ENCODE results near the gene SLC46A1. TPM values are rescaled to one million over a fixed set of nuclear protein-coding genes. Genes with fewer than 3 reads are reported as not detected.

The SLC46A1 gene
- polyA plus RNA-seq, 4 donors: 11.0 to 147 (median 60.8) TPM

GRCh38 chr17:28370035-28370743 is 35.8 kb downstream of the SLC46A1 start, which contains the start of gene VTN:
Gene VTN (minus strand): TSS chr17:28370307. CDS start chr17:28370203, 104 bp downstream.
- Histone ChIP-seq H3K4me3 (ENCODE audit: low read depth in 1 of 3, low read length in 3 of 3) (peak within 1 kb of the TSS in 1 of 3 donors; percentile 6), H3K27me3 (ENCODE audit: control insufficient read depth in 3 of 3, insufficient read depth in 3 of 3, low read length in 3 of 3) (peaks cover 0 to 5% (median 0%) of the 10 kb centered on the region in 3 donors), H3K9me3 (ENCODE audit: control insufficient read depth in 2 of 2, insufficient read depth in 1 of 2, low read depth in 1 of 2, low read length in 1 of 2) (no peaks in the 10 kb centered on the region), H3K36me3 (ENCODE audit: control insufficient read depth in 3 of 3, insufficient read depth in 2 of 3, low read depth in 1 of 3, low read length in 3 of 3) (peaks cover 0 to 14% (median 0%) of the 10 kb centered on the region in 3 donors), H3K27ac (ENCODE audit: low read depth in 1 of 3, low read length in 2 of 3) (peak within 1 kb of the TSS in 2 of 3 donors; percentile 50 to 60), H3K4me1 (ENCODE audit: control insufficient read depth in 3 of 3, insufficient read depth in 2 of 3, low read depth in 1 of 3, low read length in 2 of 3) (peaks cover 0 to 48% (median 9%) of the 10 kb centered on the region in 3 donors)
- DNase-seq (peak; percentile 65 to 82), FAIRE-seq (no peak)
- whole genome bisulfite sequencing, 3 donors: 13 to 29% (median 28%) methylated on average over 8 of the region's 8 CpGs

- H3K4me3 ChIP-seq (ENCODE audit: low read depth in 1 of 3, low read length in 3 of 3): no peak overlapping the region
- peak overlapping the region in 1 of 3 donors; percentile 50 for H3K27ac ChIP-seq (ENCODE audit: low read depth in 1 of 3, low read length in 2 of 3)
- no peaks in the 10 kb centered on the region for H3K9me3 ChIP-seq (ENCODE audit: control insufficient read depth in 2 of 2, insufficient read depth in 1 of 2, low read depth in 1 of 2, low read length in 1 of 2)
- DNase-seq (no peak), FAIRE-seq (no peak)
- peaks cover 0 to 48% (median 9%) of the 10 kb centered on the region in 3 donors for H3K4me1 ChIP-seq (ENCODE audit: control insufficient read depth in 3 of 3, insufficient read depth in 2 of 3, low read depth in 1 of 3, low read length in 2 of 3)
- 42 to 68% (median 63%) methylated on average over 10 of the region's 10 CpGs for WGBS, 3 donors
- H3K36me3 ChIP-seq (ENCODE audit: control insufficient read depth in 3 of 3, insufficient read depth in 2 of 3, low read depth in 1 of 3, low read length in 3 of 3): peaks cover 0 to 18% (median 0%) of the 10 kb centered on the region in 3 donors
- peaks cover 0 to 5% (median 0%) of the 10 kb centered on the region in 3 donors for H3K27me3 ChIP-seq (ENCODE audit: control insufficient read depth in 3 of 3, insufficient read depth in 3 of 3, low read length in 3 of 3)
These were observed 36.4 kb downstream of the SLC46A1 start for GRCh38 chr17:28369684-28370034.

DNA sequence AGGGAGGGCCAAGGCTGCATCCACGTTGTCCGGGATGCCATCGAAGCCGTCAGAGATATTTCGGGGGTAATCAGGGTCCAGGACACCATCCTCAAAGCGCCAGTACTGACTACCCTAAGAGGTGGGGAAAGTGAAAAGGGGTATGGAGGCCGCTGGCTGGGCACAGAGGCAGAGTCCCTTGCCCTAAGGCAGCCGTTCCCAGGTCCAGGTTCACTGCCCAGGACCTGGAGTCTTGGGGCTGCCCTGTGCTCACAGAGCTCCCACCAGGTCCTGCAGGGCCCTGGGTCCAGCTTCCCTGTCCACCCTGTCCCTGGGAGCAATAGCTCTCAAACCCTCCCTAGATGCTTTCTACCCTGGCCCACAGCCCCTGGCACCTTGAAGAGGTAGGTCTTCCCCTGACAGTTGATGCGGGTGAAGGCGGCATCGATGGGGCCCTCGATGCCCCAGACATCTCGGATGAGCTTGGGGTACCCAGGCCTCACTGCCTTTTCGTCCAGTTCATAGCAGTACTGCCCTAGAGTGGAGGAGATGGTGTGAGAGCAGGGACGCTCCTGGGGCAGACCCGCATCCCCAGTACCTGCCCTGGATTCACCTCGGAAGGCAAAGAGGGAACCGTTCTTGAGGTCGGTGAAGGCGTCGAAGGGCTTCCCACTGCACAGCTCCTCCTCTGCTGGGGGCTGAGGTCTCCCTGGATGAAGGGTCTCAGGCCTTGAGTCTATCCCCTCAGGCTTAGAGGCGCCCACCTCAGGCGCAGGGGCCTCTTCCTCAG is 36.9 kb downstream of the SLC46A1 start:
- H3K4me1 ChIP-seq (ENCODE audit: control insufficient read depth in 3 of 3, insufficient read depth in 2 of 3, low read depth in 1 of 3, low read length in 2 of 3): peaks cover 0 to 48% (median 9%) of the 10 kb centered on the region in 3 donors
- DNase-seq (no peak), FAIRE-seq (no peak)
- peaks cover 0 to 24% (median 4%) of the 10 kb centered on the region in 3 donors for H3K36me3 ChIP-seq (ENCODE audit: control insufficient read depth in 3 of 3, insufficient read depth in 2 of 3, low read depth in 1 of 3, low read length in 3 of 3)
- WGBS, 3 donors: 88 to 94% (median 93%) methylated on average over 23 of the region's 23 CpGs
- no peak overlapping the region for H3K4me3 ChIP-seq (ENCODE audit: low read depth in 1 of 3, low read length in 3 of 3)
- peaks cover 0 to 5% (median 0%) of the 10 kb centered on the region in 3 donors for H3K27me3 ChIP-seq (ENCODE audit: control insufficient read depth in 3 of 3, insufficient read depth in 3 of 3, low read length in 3 of 3)
- H3K27ac ChIP-seq (ENCODE audit: low read depth in 1 of 3, low read length in 2 of 3): no peak overlapping the region
- no peaks in the 10 kb centered on the region for H3K9me3 ChIP-seq (ENCODE audit: control insufficient read depth in 2 of 2, insufficient read depth in 1 of 2, low read depth in 1 of 2, low read length in 1 of 2)

GRCh38 chr17:28368306-28368831 is 37.6 kb downstream of the SLC46A1 start:
- no peak overlapping the region for H3K4me3 ChIP-seq (ENCODE audit: low read depth in 1 of 3, low read length in 3 of 3)
- peaks cover 0 to 48% (median 9%) of the 10 kb centered on the region in 3 donors for H3K4me1 ChIP-seq (ENCODE audit: control insufficient read depth in 3 of 3, insufficient read depth in 2 of 3, low read depth in 1 of 3, low read length in 2 of 3)
- DNase-seq: peak; percentile 20 to 48
- no peak overlapping the region for H3K27ac ChIP-seq (ENCODE audit: low read depth in 1 of 3, low read length in 2 of 3)
- WGBS, 3 donors: 42 to 68% (median 55%) methylated on average over 5 of the region's 5 CpGs
- peaks cover 0 to 5% (median 0%) of the 10 kb centered on the region in 3 donors for H3K27me3 ChIP-seq (ENCODE audit: control insufficient read depth in 3 of 3, insufficient read depth in 3 of 3, low read length in 3 of 3)
- peaks cover 0 to 31% (median 4%) of the 10 kb centered on the region in 3 donors for H3K36me3 ChIP-seq (ENCODE audit: control insufficient read depth in 3 of 3, insufficient read depth in 2 of 3, low read depth in 1 of 3, low read length in 3 of 3)
- H3K9me3 ChIP-seq (ENCODE audit: control insufficient read depth in 2 of 2, insufficient read depth in 1 of 2, low read depth in 1 of 2, low read length in 1 of 2): no peaks in the 10 kb centered on the region
- no peak for FAIRE-seq

DNA sequence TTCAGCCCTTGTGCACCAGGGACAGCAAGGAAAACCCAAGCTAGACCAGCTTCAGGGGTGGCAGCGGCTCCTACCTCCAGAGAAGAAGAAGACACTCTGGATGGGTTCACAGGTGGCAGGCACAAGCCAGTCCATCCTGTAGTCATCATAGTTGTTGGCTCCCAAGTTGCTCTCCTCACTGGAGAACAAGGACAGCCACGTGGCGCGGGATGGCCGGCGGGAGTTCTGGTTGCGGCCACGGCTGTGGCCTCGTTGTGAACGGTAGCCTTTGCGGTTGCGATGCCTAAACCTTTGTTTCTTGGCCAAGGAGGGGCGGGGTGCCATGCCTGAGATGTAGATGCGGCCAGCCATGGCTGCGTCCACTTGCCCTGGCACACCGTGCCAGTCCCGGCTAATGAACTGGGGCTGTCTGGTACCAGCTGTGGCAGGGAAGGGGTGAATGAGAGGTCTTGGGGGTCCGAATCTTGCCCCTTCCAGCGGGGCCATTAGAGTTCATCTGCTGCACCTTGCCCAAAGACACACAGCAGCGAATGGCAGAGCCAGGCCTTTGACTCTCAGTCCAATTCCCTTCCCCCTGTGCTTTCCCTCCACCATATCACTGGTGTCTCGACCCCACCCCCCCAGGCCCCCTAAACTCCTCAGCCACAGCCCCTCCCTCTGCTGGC is 38.2 kb downstream of the SLC46A1 start:
- FAIRE-seq (no peak), DNase-seq (no peak)
- H3K9me3 ChIP-seq (ENCODE audit: control insufficient read depth in 2 of 2, insufficient read depth in 1 of 2, low read depth in 1 of 2, low read length in 1 of 2): no peaks in the 10 kb centered on the region
- 84 to 89% (median 89%) methylated on average over 21 of the region's 21 CpGs for WGBS, 3 donors
- H3K27ac ChIP-seq (ENCODE audit: low read depth in 1 of 3, low read length in 2 of 3): no peak overlapping the region
- H3K4me3 ChIP-seq (ENCODE audit: low read depth in 1 of 3, low read length in 3 of 3): no peak overlapping the region
- H3K36me3 ChIP-seq (ENCODE audit: control insufficient read depth in 3 of 3, insufficient read depth in 2 of 3, low read depth in 1 of 3, low read length in 3 of 3): peaks cover 0 to 36% (median 5%) of the 10 kb centered on the region in 3 donors
- peaks cover 0 to 44% (median 7%) of the 10 kb centered on the region in 3 donors for H3K4me1 ChIP-seq (ENCODE audit: control insufficient read depth in 3 of 3, insufficient read depth in 2 of 3, low read depth in 1 of 3, low read length in 2 of 3)
- no peaks in the 10 kb centered on the region for H3K27me3 ChIP-seq (ENCODE audit: control insufficient read depth in 3 of 3, insufficient read depth in 3 of 3, low read length in 3 of 3)

- no peaks in the 10 kb centered on the region for H3K9me3 ChIP-seq (ENCODE audit: control insufficient read depth in 2 of 2, insufficient read depth in 1 of 2, low read depth in 1 of 2, low read length in 1 of 2)
- H3K4me3 ChIP-seq (ENCODE audit: low read depth in 1 of 3, low read length in 3 of 3): no peak overlapping the region
- no peak overlapping the region for H3K27ac ChIP-seq (ENCODE audit: low read depth in 1 of 3, low read length in 2 of 3)
- DNase-seq (no peak), FAIRE-seq (no peak)
- WGBS, 3 donors: 71 to 77% (median 72%) methylated on average over 1 of the region's 1 CpG
- H3K4me1 ChIP-seq (ENCODE audit: control insufficient read depth in 3 of 3, insufficient read depth in 2 of 3, low read depth in 1 of 3, low read length in 2 of 3): peaks cover 0 to 36% (median 3%) of the 10 kb centered on the region in 3 donors
- H3K36me3 ChIP-seq (ENCODE audit: control insufficient read depth in 3 of 3, insufficient read depth in 2 of 3, low read depth in 1 of 3, low read length in 3 of 3): peaks cover 2 to 42% (median 5%) of the 10 kb centered on the region in 3 donors
- no peaks in the 10 kb centered on the region for H3K27me3 ChIP-seq (ENCODE audit: control insufficient read depth in 3 of 3, insufficient read depth in 3 of 3, low read length in 3 of 3)
These were observed 39.4 kb downstream of the SLC46A1 start for GRCh38 chr17:28366605-28367004.

GRCh38 chr17:28365487-28365886 is 40.5 kb downstream of the SLC46A1 start:
- no peak overlapping the region for H3K27ac ChIP-seq (ENCODE audit: low read depth in 1 of 3, low read length in 2 of 3)
- H3K4me3 ChIP-seq (ENCODE audit: low read depth in 1 of 3, low read length in 3 of 3): no peak overlapping the region
- H3K27me3 ChIP-seq (ENCODE audit: control insufficient read depth in 3 of 3, insufficient read depth in 3 of 3, low read length in 3 of 3): no peaks in the 10 kb centered on the region
- WGBS, 3 donors: 88 to 91% (median 90%) methylated on average over 3 of the region's 3 CpGs
- H3K4me1 ChIP-seq (ENCODE audit: control insufficient read depth in 3 of 3, insufficient read depth in 2 of 3, low read depth in 1 of 3, low read length in 2 of 3): peaks cover 0 to 28% (median under 1%) of the 10 kb centered on the region in 3 donors
- FAIRE-seq (no peak), DNase-seq (no peak)
- H3K9me3 ChIP-seq (ENCODE audit: control insufficient read depth in 2 of 2, insufficient read depth in 1 of 2, low read depth in 1 of 2, low read length in 1 of 2): no peaks in the 10 kb centered on the region
- peaks cover 4 to 50% (median 14%) of the 10 kb centered on the region in 3 donors for H3K36me3 ChIP-seq (ENCODE audit: control insufficient read depth in 3 of 3, insufficient read depth in 2 of 3, low read depth in 1 of 3, low read length in 3 of 3)
